ENCODE measurements around the gene AKR1B1. TPM values are rescaled to one million over a fixed set of nuclear protein-coding genes. Genes with fewer than 3 reads are reported as not detected.

The AKR1B1 gene
- total RNA-seq, 1 donor from 2014 or later = 61.8 TPM

GRCh38 chr7:134419875-134420274 lies 39.0 kb downstream of the AKR1B1 start:
- TF ChIP-seq, protein P1, sequence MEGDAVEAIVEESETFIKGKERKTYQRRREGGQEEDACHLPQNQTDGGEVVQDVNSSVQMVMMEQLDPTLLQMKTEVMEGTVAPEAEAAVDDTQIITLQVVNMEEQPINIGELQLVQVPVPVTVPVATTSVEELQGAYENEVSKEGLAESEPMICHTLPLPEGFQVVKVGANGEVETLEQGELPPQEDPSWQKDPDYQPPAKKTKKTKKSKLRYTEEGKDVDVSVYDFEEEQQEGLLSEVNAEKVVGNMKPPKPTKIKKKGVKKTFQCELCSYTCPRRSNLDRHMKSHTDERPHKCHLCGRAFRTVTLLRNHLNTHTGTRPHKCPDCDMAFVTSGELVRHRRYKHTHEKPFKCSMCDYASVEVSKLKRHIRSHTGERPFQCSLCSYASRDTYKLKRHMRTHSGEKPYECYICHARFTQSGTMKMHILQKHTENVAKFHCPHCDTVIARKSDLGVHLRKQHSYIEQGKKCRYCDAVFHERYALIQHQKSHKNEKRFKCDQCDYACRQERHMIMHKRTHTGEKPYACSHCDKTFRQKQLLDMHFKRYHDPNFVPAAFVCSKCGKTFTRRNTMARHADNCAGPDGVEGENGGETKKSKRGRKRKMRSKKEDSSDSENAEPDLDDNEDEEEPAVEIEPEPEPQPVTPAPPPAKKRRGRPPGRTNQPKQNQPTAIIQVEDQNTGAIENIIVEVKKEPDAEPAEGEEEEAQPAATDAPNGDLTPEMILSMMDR (IDR thresholded peaks at IDR 0.05) = no peak
- Mint-ChIP-seq H3K4me1 (ENCODE audit: unreplicated experiment) (peaks cover 12% of the 10 kb centered on the region), H3K27ac (ENCODE audit: unreplicated experiment) (no peak overlapping the region), H3K27me3 (ENCODE audit: unreplicated experiment) (peaks cover 25% of the 10 kb centered on the region), H3K36me3 (ENCODE audit: unreplicated experiment) (no peaks in the 10 kb centered on the region), H3K9me3 (ENCODE audit: unreplicated experiment) (no peaks in the 10 kb centered on the region), H3K4me3 (ENCODE audit: unreplicated experiment) (no peak overlapping the region)
- no peak for DNase-seq (ENCODE audit: extremely low spot score, unreplicated experiment)

DNA sequence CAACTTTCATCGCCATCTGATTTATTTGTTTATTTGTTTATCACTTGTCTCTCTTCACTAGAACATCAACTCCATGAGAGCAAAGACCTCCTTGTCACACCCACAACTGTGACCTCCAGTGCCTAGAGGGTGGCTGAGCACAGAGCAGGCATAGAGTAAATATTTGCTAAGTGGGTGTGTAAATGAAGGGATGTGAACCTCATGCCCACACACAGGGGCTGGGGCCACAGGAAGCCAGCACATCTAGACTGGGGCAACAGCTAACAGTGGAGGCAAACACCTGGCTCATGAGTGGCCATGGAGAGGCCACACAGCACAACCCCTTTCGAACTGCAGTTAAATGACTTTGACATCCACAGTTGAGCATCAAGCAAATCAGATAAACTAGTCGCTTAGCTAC lies 39.8 kb downstream of the AKR1B1 start:
- no peaks in the 10 kb centered on the region for H3K9me3 Mint-ChIP-seq (ENCODE audit: unreplicated experiment)
- H3K27me3 Mint-ChIP-seq (ENCODE audit: unreplicated experiment) = peaks cover 28% of the 10 kb centered on the region
- no peak for DNase-seq (ENCODE audit: extremely low spot score, unreplicated experiment)
- TF ChIP-seq, protein P1 (IDR thresholded peaks at IDR 0.05) = no peak
- H3K27ac Mint-ChIP-seq (ENCODE audit: unreplicated experiment) = no peak overlapping the region
- no peak overlapping the region for H3K4me3 Mint-ChIP-seq (ENCODE audit: unreplicated experiment)
- H3K4me1 Mint-ChIP-seq (ENCODE audit: unreplicated experiment) = peaks cover 12% of the 10 kb centered on the region
- no peaks in the 10 kb centered on the region for H3K36me3 Mint-ChIP-seq (ENCODE audit: unreplicated experiment)

DNA sequence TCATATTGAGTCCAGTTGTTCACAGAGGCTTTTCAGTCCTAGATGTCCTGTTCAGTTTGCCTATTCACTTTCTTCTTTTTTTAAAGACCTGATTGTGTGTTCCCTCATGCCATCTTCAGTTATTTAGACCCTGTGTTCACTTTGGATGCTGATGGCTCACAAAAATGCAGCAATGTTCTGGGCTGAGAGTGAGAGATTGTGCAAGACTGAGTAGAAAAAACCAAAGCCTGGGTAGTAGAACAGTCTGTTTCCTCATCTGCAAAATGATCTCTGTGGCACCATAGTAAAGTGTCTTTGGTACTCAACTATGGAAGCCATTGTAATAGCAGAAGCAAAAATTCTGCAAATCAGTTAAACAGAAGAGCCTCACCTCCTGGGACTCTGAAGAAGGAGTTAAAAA lies 43.2 kb downstream of the AKR1B1 start:
- Mint-ChIP-seq H3K9me3 (ENCODE audit: unreplicated experiment) (no peaks in the 10 kb centered on the region), H3K27ac (ENCODE audit: unreplicated experiment) (no peak overlapping the region), H3K4me3 (ENCODE audit: unreplicated experiment) (no peak overlapping the region), H3K4me1 (ENCODE audit: unreplicated experiment) (peaks cover 1% of the 10 kb centered on the region), H3K27me3 (ENCODE audit: unreplicated experiment) (peaks cover 42% of the 10 kb centered on the region), H3K36me3 (ENCODE audit: unreplicated experiment) (no peaks in the 10 kb centered on the region)
- TF ChIP-seq, protein P1 (IDR thresholded peaks at IDR 0.05) = no peak
- no peak for DNase-seq (ENCODE audit: extremely low spot score, unreplicated experiment)

GRCh38 chr7:134414109-134414508 lies 44.8 kb downstream of the AKR1B1 start:
- TF ChIP-seq, protein P1 (IDR thresholded peaks at IDR 0.05) = no peak
- DNase-seq (ENCODE audit: extremely low spot score, unreplicated experiment) = peak; percentile 46
- peaks cover 38% of the 10 kb centered on the region for H3K27me3 Mint-ChIP-seq (ENCODE audit: unreplicated experiment)
- no peaks in the 10 kb centered on the region for H3K36me3 Mint-ChIP-seq (ENCODE audit: unreplicated experiment)
- H3K27ac Mint-ChIP-seq (ENCODE audit: unreplicated experiment) = no peak overlapping the region
- no peaks in the 10 kb centered on the region for H3K9me3 Mint-ChIP-seq (ENCODE audit: unreplicated experiment)
- H3K4me1 Mint-ChIP-seq (ENCODE audit: unreplicated experiment) = no peaks in the 10 kb centered on the region
- H3K4me3 Mint-ChIP-seq (ENCODE audit: unreplicated experiment) = no peak overlapping the region

GRCh38 chr7:134407311-134407710 lies 51.6 kb downstream of the AKR1B1 start:
- Mint-ChIP-seq H3K27ac (ENCODE audit: unreplicated experiment) (no peak overlapping the region), H3K4me1 (ENCODE audit: unreplicated experiment) (no peaks in the 10 kb centered on the region), H3K9me3 (ENCODE audit: unreplicated experiment) (no peaks in the 10 kb centered on the region), H3K27me3 (ENCODE audit: unreplicated experiment) (peaks cover 36% of the 10 kb centered on the region), H3K36me3 (ENCODE audit: unreplicated experiment) (no peaks in the 10 kb centered on the region), H3K4me3 (ENCODE audit: unreplicated experiment) (no peak overlapping the region)
- DNase-seq (ENCODE audit: extremely low spot score, unreplicated experiment) = no peak
- TF ChIP-seq, protein P1 (IDR thresholded peaks at IDR 0.05) = no peak
